ENCODE data around the gene SRCAP. TPM values are rescaled to one million over a fixed set of nuclear protein-coding genes. Genes with fewer than 3 reads are reported as not detected.

Gene SRCAP
- total RNA-seq, 6 experiments from 2014 or later = 43.4 to 48.1 (median 45.9) TPM

- Mint-ChIP-seq H3K36me3 (ENCODE audit: low read depth) (peaks cover 12% of the 10 kb centered on the region; the same call in 1 of the 2 replicates), H3K9me3 (no peaks in the 10 kb centered on the region), H3K4me1 (ENCODE audit: low read depth) (peaks cover 31% of the 10 kb centered on the region), H3K27ac (no peak overlapping the region), H3K4me3 (no peak overlapping the region), H3K27me3 (ENCODE audit: insufficient read depth) (peaks cover 13% of the 10 kb centered on the region)
- DNase-seq = no peak
- TF ChIP-seq CTCF (IDR thresholded peaks at IDR 0.05) = no peak
These were observed 80.6 kb downstream of the SRCAP start for GRCh38 chr16:30779596-30779995.

- Mint-ChIP-seq H3K4me3 (no peak overlapping the region), H3K4me1 (ENCODE audit: low read depth) (peaks cover 30% of the 10 kb centered on the region), H3K36me3 (ENCODE audit: low read depth) (peaks cover 12% of the 10 kb centered on the region; the same call in 1 of the 2 replicates), H3K9me3 (no peaks in the 10 kb centered on the region), H3K27me3 (ENCODE audit: insufficient read depth) (peaks cover 13% of the 10 kb centered on the region), H3K27ac (no peak overlapping the region)
- no peak for TF ChIP-seq CTCF (IDR thresholded peaks at IDR 0.05)
- no peak for DNase-seq
These were observed 81.0 kb downstream of the SRCAP start for GRCh38 chr16:30780021-30780420.

GRCh38 chr16:30780549-30780948 lies 81.6 kb downstream of the SRCAP start:
- Mint-ChIP-seq H3K9me3 (no peaks in the 10 kb centered on the region), H3K27ac (no peak overlapping the region), H3K4me3 (no peak overlapping the region), H3K4me1 (ENCODE audit: low read depth) (peaks cover 31% of the 10 kb centered on the region), H3K36me3 (ENCODE audit: low read depth) (peaks cover 12% of the 10 kb centered on the region; the same call in 1 of the 2 replicates), H3K27me3 (ENCODE audit: insufficient read depth) (peaks cover 9% of the 10 kb centered on the region)
- DNase-seq = no peak
- TF ChIP-seq CTCF (IDR thresholded peaks at IDR 0.05) = no peak

- H3K9me3 Mint-ChIP-seq = no peaks in the 10 kb centered on the region
- H3K27ac Mint-ChIP-seq = no peak overlapping the region
- H3K27me3 Mint-ChIP-seq (ENCODE audit: insufficient read depth) = peaks cover 5% of the 10 kb centered on the region
- H3K4me1 Mint-ChIP-seq (ENCODE audit: low read depth) = peaks cover 29% of the 10 kb centered on the region
- no peak for DNase-seq
- peaks cover 8% of the 10 kb centered on the region; the same call in 1 of the 2 replicates for H3K36me3 Mint-ChIP-seq (ENCODE audit: low read depth)
- H3K4me3 Mint-ChIP-seq = no peak overlapping the region
- TF ChIP-seq CTCF (IDR thresholded peaks at IDR 0.05) = no peak
These were observed 83.7 kb downstream of the SRCAP start for GRCh38 chr16:30782486-30783279.

- H3K4me1 Mint-ChIP-seq (ENCODE audit: low read depth) = peaks cover 31% of the 10 kb centered on the region
- no peak for TF ChIP-seq CTCF (IDR thresholded peaks at IDR 0.05)
- peaks cover 8% of the 10 kb centered on the region; the same call in 1 of the 2 replicates for H3K36me3 Mint-ChIP-seq (ENCODE audit: low read depth)
- DNase-seq = no peak
- H3K4me3 Mint-ChIP-seq = no peak overlapping the region
- H3K27ac Mint-ChIP-seq = no peak overlapping the region
- H3K9me3 Mint-ChIP-seq = no peaks in the 10 kb centered on the region
- H3K27me3 Mint-ChIP-seq (ENCODE audit: insufficient read depth) = peaks cover 3% of the 10 kb centered on the region
These were observed 84.5 kb downstream of the SRCAP start for GRCh38 chr16:30783280-30784109.
